GM18499 (cell line): ENCODE data around the gene GBGT1.

ENCODE experiments used
- ATAC-seq: cut with Tn5 transposase; IDR thresholded peaks from one replicate; pipeline ENCODE4 v1.9.1; 2021; ENCODE audit warnings: moderate number of reproducible peaks; ENCODE audit not compliant: insufficient read depth, unreplicated experiment

GBGT1 gene

DNA sequence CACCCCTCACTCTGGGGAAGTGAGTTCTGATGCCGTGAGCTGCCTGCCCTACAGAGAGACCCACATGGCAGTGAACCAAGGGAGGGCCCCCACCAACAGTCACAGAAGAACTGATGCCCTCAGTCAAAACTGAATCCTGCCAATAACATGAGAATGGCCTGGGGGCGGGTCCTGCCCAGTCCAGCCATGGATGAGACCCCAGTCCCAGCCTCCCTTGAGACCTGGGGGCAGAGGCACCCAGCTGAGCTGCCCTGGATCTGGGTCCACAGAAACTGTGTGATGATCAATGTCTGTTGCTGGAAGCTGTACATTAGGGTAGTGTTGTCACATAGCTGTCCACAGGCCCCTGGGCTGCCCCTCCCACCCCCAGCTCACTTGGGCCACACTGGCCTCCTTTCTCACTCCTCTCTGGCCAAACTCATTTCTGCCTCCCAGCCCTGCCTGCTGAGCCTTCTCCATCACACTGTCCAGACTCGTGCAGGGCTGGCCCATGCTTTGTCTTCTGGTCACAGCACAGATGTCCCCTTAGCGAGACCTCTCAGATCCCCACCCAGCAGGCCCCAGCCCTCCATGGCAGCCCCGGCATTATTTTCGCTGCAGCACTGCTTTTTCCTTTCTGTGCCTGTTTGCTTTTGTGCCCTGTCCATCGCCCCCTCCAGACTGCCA, 16.8 kb downstream of the GBGT1 start:
- ATAC-seq: no peak

GRCh38 chr9:133144904-133145851, 18.5 kb downstream of the GBGT1 start:
- ATAC-seq: no peak

DNA sequence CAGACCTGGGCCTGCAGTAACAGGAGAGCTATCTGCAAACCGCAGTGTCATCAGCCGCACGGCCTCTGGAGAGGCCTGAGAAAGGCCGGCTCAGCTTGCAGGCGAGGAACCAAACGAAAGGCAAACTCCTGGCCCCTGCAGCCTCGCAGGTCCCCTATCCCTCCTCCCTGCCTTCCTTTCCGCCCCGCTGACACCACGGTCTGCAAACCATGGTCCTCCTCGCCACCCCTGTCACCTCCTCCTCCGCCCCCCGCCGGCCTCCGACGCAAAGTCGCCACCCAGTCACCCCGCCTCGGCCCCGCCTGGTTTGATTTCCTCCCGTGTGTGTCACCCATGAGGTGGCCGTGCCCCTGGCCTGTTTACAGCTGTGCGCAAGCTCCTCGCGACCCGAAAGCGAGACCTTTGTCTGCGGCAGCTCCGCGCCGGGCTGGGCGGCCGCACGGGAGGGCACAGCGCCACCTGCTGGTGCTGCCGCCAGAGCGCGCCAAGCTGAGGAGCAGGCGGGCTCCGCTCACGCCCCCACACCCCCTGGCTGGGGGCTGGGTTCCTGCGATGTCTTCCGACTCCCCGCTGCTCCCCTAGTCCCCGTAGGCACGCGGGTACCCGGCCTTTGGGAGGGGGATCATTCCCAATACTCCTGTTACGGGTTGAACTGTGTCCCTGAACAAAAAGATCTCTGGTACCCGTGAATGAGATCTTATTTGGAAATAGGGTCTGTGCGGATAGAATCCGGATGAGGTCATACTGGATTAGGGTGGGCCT, 19.4 kb downstream of the GBGT1 start:
- no peak for ATAC-seq

GRCh38 chr9:133143639-133144141, 20.0 kb downstream of the GBGT1 start:
- no peak for ATAC-seq

- ATAC-seq: no peak
Measured at GRCh38 chr9:133142684-133143622, 20.8 kb downstream of the GBGT1 start.

DNA sequence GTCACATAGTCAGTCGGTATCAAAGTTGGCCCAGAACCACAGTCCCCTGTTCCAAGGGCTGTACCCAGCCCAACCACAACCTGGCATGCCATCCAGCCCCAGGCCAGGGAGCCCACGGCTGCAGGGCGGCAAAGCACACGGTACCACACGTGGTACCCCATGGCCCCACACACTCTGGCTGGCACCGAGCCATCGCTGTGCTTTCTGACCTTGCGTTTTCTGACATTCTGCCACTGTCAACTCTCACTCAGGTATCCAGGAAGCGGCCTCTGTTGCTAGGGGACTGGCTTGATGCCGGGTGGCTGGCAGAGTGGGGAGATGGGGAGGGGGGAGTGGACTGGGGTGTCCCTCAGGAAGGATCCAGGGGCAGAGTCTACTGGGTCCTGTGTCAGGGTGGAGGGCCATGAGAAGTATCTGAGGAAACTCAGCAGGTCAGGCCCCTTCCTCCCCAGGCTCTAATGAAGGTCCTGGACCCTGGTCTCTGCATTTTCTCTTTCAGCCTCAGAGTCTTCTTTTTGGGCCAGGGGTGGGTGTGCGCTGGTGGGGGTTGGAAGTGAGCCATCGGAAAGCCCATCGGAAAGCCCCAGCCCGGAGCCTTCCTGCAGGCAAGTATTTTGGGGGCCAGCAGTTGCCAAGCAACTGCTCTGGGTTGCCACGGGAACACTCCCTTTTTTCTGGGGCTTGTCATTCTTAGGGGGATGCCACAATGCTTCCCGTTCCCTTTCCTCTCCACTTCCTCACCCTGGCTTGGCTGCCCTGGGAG, 21.7 kb downstream of the GBGT1 start:
- no peak for ATAC-seq

DNA sequence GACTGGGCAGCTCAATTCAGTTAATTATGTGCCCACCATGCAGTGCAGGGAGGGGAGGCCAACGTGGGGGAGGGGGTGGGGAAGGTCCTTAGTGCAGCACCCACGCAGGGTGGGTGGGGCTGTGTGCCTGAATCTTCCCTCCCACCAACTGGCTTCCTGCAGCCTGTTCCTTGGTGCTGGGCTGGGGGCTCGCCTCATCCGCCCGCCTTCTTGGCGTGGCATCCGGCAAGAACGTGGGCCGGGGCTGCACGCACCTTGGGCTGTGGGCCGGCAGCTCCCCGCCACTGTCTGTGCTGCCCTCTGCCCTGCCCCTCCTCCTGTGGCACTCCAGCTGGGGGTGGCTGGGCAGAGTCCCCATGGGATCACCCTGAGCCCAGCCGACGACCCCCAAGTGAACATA, 23.1 kb downstream of the GBGT1 start:
- ATAC-seq: no peak

GRCh38 chr9:133140174-133140505, 23.6 kb downstream of the GBGT1 start:
- ATAC-seq: no peak

DNA sequence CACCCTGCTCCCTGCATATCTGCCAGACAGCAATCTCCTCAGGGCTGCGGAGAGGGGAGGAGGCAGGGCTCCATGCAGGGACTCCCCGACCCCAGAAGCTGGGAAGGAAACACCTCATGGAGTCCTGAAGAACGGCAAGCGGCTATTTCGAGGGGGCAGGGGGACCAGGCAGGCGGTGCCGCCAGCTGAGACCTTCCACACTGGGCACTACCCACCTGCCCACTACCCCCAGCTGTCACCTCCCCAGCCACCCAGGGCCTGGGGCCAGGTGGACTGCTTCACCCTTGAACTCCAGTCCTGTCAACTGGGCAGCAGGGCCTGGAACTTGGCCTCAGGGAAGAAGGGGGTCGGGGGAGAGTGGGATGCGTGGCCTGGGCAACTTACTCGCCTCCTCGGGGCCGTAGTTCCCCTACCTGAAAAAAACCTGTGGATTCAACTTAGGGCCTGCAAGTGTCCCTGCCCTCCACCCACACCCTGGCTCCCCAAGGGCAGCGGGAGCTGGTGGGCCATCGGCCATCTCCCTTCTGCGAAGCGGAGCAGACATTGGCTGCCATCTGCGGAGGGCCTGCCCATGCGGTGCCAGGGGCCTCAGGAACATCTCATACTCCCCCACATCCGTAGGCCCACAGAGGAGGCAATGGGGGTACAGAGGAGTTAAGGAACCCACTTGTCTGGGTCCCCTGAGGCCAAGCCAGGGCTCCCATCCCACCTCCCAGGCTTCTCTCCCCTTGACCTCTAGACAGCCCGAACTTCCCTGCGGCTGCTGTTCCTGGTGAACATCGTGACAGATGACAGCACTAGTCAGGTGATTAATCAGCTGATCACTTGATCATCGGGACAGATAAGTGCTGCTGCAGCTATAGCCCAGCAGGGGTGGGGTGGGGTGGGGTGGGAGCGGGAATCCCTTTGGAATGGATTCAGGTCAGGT, 24.2 kb downstream of the GBGT1 start:
- ATAC-seq: no peak

DNA sequence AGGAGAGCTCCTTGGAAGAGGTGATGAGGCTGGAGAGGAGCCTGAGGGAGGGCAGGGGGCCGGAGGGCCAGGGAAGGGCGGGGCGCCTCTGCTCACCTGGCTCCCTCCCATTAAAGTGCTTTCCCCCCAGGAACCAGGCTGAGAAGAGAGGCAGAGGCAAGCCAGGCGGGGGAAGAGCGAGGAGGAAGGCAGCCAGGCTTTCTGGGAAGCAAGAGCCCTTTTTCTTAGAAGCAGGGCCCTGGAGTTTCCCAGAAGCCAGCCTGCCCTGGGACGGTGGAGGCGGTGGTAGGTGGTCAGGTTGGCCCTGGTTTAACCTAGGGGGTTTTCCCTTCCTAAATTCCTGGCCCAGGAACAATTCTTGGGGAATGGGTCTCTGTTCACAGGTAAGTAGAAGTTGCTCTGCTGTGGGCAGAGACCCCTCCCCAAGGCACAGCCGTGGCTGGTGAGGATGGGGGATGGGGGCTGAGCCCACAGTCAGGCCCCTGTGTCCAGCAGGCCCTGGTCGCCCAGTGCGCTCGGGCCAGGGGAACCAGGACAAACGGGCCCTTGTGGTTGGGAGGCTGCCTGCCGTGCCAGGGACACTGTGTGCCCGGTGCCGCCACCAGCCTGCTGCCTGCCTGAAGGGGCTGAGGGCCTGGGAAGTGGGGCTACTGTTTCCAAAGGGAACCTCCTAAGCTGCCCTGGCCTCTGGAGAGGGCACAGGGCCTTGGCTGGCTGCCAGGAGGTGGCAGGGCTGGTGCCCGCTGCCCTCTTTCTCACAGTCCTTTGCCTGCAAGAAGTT, 26.1 kb downstream of the GBGT1 start:
- no peak for ATAC-seq

- no peak for ATAC-seq
Measured at GRCh38 chr9:133135146-133135745, 28.5 kb downstream of the GBGT1 start.

DNA sequence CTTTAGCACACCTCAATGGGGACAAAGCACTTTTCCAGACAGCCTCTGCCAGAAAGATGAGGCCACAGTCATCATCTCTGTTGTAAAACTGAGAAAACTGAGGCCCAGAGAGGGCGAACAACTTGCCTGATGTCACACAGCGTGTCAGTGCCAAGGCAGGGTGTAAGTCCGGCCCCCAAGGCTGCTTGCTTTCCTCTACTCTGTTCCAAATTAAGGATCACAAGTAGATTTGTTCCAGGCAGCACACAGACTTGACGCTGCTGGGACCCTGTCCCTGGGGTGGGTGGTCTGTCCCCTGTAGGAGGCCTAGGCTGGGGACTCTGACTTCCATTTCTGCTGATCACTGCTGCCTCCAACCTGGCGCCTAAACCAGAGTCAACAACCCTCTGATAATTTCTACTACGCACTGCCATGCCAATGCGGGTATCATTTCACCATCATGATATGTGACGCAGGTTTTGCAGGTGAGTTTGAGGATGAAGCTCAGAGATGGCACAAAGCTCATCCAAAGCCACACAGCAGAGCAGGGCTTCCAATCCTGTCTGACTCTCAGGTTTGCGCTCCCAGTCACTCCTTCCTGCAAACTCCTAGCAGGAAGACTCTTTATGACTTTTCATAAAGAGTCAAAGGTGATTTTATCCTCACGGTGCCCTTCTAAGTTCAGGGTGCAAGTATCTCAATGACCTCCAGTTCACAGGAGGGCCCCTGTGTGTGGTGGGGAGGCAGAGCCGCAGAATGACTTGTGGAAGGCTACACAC, 29.1 kb downstream of the GBGT1 start:
- ATAC-seq: no peak

GRCh38 chr9:133133681-133134387, 29.9 kb downstream of the GBGT1 start:
- peak; percentile 81 for ATAC-seq

DNA sequence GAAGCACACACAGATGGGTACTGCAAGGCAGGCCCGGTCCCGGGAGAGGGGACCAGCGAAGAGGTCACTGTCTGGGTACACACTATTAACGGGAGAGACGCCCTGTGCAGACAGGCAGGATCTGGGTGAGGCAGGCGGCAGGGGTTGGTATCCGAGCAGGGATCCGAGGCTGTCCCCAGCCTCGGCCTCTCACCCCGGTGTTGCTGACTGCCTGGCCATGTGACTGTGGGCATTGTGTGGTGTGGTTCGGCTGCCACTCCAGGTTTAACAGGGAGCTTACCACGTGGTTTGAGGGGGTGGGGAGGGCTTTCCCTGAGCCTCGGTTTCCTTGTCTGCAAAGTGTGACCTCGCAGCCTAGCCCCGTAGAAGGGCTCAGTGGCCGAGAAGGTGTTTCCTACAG, 31.5 kb downstream of the GBGT1 start:
- ATAC-seq: no peak

GRCh38 chr9:133131506-133131905, 32.2 kb downstream of the GBGT1 start:
- no peak for ATAC-seq
